ENCODE results near the gene MAST4. TPM values are rescaled to one million over a fixed set of nuclear protein-coding genes. Genes with fewer than 3 reads are reported as not detected.

The MAST4 gene
- total RNA-seq, 2 donors from 2014 or later, result 36.8 to 45.7 TPM

GRCh38 chr5:66826696-66827095 is 230.5 kb downstream of the MAST4 start:
- TF ChIP-seq POLR2AphosphoS5 (IDR thresholded peaks at IDR 0.05), result no peak
- TF ChIP-seq, protein P1, sequence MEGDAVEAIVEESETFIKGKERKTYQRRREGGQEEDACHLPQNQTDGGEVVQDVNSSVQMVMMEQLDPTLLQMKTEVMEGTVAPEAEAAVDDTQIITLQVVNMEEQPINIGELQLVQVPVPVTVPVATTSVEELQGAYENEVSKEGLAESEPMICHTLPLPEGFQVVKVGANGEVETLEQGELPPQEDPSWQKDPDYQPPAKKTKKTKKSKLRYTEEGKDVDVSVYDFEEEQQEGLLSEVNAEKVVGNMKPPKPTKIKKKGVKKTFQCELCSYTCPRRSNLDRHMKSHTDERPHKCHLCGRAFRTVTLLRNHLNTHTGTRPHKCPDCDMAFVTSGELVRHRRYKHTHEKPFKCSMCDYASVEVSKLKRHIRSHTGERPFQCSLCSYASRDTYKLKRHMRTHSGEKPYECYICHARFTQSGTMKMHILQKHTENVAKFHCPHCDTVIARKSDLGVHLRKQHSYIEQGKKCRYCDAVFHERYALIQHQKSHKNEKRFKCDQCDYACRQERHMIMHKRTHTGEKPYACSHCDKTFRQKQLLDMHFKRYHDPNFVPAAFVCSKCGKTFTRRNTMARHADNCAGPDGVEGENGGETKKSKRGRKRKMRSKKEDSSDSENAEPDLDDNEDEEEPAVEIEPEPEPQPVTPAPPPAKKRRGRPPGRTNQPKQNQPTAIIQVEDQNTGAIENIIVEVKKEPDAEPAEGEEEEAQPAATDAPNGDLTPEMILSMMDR (IDR thresholded peaks at IDR 0.05), result no peak
- TF ChIP-seq POLR2A (IDR thresholded peaks at IDR 0.05), result no peak
- Histone ChIP-seq H3K27ac (no peak overlapping the region), H3K4me3 (no peak overlapping the region), H3K9me3 (no peaks in the 10 kb centered on the region), H3K4me1 (replicated peaks) (no peaks in the 10 kb centered on the region), H3K36me3 (no peaks in the 10 kb centered on the region), H3K27me3 (replicated peaks; ENCODE audit: insufficient read depth) (no peaks in the 10 kb centered on the region)
- intact Hi-C loops (cut with DNase I), result no loop called here
- WGBS, result 49% methylated on average over 3 of the region's 3 CpGs
- no peak for DNase-seq (ENCODE audit: low spot score)

DNA sequence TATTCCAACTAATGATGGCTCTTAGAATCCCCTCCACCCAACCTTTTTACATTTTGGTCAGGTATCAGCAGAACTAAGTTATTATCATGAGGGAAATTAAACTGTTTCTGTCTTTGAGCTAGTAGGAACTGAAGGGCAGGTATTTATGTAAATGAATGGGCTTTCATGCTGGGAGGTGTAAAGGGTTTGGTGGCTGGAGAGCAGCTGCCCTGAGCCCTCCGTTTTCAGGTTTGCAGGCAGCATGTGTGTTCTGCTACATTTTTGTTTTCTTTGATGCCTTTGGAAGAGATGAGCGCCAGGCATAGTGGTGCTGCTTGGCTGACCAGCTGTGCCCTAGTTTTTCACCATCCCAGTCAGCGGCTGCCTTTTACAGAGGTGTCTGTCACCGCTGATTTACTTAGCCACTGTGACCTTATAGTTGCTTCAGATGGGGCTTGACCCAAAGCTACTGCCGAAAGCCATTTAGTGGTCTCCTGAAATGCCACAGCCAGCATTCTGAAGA is 231.9 kb downstream of the MAST4 start:
- no peaks in the 10 kb centered on the region for H3K27me3 ChIP-seq (replicated peaks; ENCODE audit: insufficient read depth)
- no peaks in the 10 kb centered on the region for H3K9me3 ChIP-seq
- no peaks in the 10 kb centered on the region for H3K36me3 ChIP-seq
- H3K4me3 ChIP-seq, result peak overlapping the region; percentile 21 to 22
- TF ChIP-seq POLR2AphosphoS5 (IDR thresholded peaks at IDR 0.05) (no peak), POLR2A (IDR thresholded peaks at IDR 0.05) (no peak)
- TF ChIP-seq, protein P1 (IDR thresholded peaks at IDR 0.05), result no peak
- H3K27ac ChIP-seq, result no peak overlapping the region
- no peaks in the 10 kb centered on the region for H3K4me1 ChIP-seq (replicated peaks)
- intact Hi-C loops (cut with DNase I), result no loop called here
- no peak for DNase-seq (ENCODE audit: low spot score)
- 27% methylated on average over 5 of the region's 5 CpGs for WGBS

GRCh38 chr5:66828548-66829357 is 232.6 kb downstream of the MAST4 start:
- intact Hi-C loops (cut with DNase I), result no loop called here

GRCh38 chr5:66829358-66829674 is 233.1 kb downstream of the MAST4 start:
- H3K4me1 ChIP-seq (replicated peaks), result no peaks in the 10 kb centered on the region

More at GRCh38 chr5:66828548-66829357, 232.6 kb downstream of the MAST4 start:
- H3K27me3 ChIP-seq (replicated peaks; ENCODE audit: insufficient read depth), result no peaks in the 10 kb centered on the region
- no peaks in the 10 kb centered on the region for H3K4me1 ChIP-seq (replicated peaks)
- peak overlapping the region; percentile 16 to 29 for H3K27ac ChIP-seq
- TF ChIP-seq, protein P1 (IDR thresholded peaks at IDR 0.05), result no peak
- TF ChIP-seq POLR2AphosphoS5 (IDR thresholded peaks at IDR 0.05), result no peak
- TF ChIP-seq POLR2A (IDR thresholded peaks at IDR 0.05), result peak; percentile 48
- no peaks in the 10 kb centered on the region for H3K9me3 ChIP-seq
- 1% methylated on average over 21 of the region's 21 CpGs for WGBS
- peak overlapping the region; percentile 21 to 22 for H3K4me3 ChIP-seq
- H3K36me3 ChIP-seq, result no peaks in the 10 kb centered on the region
- peak; percentile 52 for DNase-seq (ENCODE audit: low spot score)

More at GRCh38 chr5:66829358-66829674, 233.1 kb downstream of the MAST4 start:
- intact Hi-C loops (cut with DNase I), result no loop called here
- H3K27ac ChIP-seq, result peak overlapping the region; percentile 16 to 29
- TF ChIP-seq POLR2A (IDR thresholded peaks at IDR 0.05) (no peak), POLR2AphosphoS5 (IDR thresholded peaks at IDR 0.05) (no peak)
- TF ChIP-seq, protein P1 (IDR thresholded peaks at IDR 0.05), result no peak
- H3K9me3 ChIP-seq, result no peaks in the 10 kb centered on the region
- no peaks in the 10 kb centered on the region for H3K36me3 ChIP-seq
- H3K4me3 ChIP-seq, result peak overlapping the region; percentile 21 to 22
- no peaks in the 10 kb centered on the region for H3K27me3 ChIP-seq (replicated peaks; ENCODE audit: insufficient read depth)
- no peak for DNase-seq (ENCODE audit: low spot score)
